NCI-H1930 (cell line): Measurements from ENCODE around the gene BANF2.
"Not testable (repeated sequence)": the region's sequence is repeated elsewhere in the genome, so short reads cannot be mapped to it uniquely, and the experiment has no call there.

Source experiments
- DNase-seq, 2 experiments: peaks; one replicate each; lab custom pipeline; 2025; lab: John Stamatoyannopoulos, UW

The BANF2 gene

DNA sequence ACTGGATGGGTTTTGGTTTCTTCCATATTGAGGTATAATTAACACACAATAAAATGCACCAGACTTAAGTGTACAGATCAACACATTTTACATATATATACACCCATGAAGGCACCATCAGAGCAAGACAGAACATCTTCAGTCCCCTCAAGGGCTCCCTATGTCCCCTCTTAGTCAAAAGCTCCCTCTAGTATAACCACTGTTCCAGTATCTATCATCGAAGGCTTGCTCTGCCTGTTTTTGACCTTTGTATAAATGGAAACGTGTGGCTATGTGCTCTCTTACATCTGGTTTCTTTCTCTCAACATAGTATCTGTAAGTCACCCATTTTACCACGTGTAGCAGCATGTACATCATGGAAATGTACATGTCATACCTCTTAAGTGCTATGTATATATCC, 66.5 kb downstream of the BANF2 start:
- DNase-seq, result no peak

DNA sequence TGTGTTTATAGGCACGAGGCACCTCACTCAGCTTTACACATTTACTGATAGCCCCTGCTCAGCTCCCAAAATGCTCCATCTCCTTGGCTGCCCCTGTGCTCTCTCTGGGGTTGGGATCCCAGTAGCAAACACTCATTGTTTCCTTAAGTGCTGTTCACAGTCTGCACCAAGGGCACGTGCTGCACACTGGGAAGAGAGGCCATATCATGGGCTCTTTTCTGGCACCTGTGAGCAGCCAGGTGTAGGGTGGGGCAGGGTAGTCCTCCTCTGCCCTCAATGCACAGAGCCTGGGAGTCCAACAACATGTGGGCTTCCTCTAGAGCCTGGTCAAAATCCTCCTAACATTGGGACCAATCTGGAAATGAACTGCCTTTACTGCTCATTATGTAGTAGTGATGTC, 67.9 kb downstream of the BANF2 start:
- no peak for DNase-seq

DNA sequence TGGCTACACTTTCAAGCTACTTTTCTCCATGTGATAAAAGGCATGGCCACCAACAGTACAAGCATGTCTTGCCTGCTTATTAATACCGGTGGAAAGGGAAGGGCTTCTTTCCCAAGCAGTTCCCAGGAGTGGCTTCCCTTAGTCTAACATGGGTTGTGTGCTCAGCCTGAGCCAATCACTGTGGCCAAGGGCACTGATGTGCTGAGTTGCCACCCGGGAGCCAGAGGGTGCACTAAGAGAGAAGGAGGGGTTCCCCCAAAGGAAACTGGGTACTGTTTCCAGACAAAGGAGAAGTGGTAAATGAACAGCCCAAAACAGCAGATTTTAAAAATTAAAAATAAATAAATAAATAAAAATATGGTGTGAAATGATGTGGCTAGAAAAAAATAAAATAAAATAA, 68.5 kb downstream of the BANF2 start:
- no peak for DNase-seq

DNA sequence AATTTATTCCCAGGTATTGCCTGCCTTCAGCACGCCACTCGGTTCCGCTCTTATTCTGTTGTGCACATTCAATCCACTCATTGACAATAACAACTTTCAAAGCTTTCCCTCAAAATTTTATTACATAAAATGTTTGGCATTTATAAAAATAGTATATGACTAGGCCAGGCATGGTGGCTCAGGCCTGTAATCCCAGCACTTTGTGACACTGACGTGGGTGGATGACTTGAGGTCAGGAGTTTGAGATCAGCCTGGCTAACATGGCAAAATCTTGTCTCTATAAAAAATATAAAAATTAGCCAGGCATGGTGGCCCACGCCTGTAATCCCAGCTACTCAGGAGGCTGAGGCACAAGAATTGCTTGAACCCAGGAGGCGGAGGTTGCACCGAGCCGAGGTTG, 70.0 kb downstream of the BANF2 start:
- not testable (repeated sequence) for DNase-seq

DNA sequence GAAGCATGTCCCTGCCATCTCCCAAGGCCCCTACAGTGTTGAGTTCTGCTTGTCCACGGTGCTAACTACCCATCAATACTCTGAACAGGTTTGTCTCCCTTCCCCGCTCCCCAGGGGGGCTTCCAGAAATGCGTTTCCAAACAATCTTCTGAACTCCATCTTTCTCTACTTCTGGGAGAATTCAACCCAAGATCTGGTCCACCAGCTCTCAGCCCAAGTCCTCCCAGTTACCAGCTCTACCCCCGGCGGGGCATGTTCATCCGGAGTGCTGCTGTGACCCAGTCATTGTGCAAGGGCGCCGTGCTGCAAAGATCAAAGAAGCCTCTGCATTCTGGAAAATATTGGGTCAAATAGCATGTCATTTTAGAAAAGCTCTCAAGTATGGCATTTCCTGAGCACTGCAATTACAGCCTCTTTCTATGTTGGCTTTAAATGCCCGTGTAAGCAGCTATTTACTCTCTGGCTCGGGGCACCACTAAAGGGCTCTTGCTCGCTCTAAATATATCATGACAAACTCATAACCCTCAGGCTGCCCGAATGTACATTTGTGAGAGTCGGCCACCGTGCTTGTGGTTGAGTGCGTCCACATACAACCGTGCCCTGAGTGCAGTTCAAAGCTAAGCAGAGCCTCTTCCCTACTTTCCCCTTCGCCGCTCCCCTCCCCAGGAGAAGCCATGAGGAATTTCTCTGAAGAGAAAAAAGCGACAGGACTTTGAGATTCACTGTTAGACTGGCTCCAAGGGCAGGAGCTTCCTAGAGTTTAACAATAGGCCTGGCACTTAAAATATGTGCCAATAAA, 71.6 kb downstream of the BANF2 start:
- DNase-seq, result no peak

DNA sequence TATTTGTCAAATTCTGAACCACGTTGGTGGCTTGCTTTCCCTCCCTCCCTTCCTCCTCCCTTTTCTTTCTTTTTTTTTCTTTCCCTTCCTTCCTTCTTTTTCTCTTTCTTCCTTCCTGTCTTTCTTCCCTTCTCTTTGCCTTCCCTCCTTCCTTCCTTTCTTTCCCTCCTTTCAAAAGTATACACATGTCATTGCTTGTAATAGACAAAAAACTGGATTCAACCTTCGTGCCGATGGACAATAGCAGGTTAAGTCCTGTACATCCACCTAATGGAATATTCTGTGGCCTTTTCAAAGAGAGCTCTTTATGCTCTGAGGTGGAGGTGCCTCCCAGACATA, 72.2 kb downstream of the BANF2 start:
- no peak for DNase-seq

DNA sequence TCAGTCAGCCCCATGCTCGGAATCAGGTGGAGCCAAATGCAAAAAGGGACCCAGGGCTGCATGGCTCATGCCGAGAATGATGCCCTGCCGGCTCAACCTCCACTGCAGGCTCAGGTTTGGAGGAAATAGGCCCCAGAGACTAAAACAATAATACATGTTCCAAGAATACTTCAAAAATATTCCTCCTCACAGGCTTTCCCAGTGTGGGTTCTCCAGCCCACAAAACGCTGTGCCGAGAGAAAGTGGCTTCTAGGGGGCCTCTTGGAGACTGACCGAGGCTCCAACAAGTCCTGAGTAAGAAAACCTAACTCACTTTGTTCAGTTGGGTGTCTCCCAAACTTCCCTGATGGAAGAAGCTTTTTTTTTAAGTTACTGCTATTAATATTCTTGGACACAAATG, 73.9 kb downstream of the BANF2 start:
- DNase-seq, result no peak

DNA sequence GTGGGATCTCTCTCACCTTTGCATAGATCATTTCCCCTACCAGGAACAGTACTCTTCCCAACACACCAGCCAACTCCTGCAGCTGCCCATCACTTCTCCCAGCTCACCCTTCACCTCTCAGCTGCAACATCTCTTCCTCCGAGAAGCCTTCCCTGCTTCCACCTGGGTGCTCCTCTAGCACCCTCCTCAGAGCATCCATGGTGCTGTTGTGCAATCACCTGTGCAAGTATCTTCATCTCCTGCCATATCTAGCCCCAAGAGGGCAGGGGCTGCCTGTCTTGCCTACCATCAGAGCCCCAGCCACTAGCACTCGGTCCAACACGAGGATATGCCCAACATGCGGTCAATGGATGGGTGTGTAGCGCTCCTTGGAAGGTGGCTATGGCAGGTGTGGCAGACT, 75.8 kb downstream of the BANF2 start:
- no peak for DNase-seq

DNA sequence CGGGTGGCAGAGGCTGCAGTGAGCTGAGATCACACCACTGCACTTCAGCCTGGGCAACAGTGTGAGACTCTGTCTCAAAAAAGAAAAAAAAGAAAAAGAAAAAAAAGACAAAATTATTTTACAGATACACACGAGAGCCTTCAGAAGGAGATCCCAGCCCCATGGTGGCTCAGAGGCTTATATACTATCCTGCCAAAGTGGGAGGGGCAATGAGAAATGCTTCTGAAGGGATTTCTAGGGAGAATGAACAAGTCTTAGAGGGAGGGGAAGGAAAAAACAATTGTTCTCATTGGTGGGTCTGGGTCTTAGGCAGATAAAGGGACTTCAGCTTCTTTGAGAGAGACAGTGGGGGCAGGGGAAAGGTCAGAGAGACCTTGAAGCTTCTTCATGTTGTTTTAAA, 76.8 kb downstream of the BANF2 start:
- DNase-seq, result no peak

DNA sequence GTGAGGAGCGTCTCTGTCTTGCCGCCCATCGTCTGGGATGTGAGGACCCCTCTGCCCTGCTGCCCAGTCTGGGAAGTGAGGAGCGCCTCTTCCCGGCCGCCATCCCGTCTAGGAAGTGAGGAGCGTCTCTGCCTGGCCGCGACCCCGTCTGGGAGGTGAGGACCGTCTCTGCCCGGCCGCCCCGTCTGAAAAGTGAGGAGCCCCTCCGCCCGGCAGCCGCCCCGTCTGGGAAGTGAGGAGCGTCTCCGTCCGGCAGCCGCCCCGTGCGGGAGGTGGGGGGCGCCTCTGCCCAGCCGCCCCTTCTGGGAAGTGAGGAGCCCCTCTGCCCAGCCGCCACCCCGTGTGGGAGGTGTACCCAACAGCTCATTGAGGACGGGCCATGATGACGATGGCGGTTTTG, 79.2 kb downstream of the BANF2 start:
- not testable (repeated sequence) for DNase-seq

DNA sequence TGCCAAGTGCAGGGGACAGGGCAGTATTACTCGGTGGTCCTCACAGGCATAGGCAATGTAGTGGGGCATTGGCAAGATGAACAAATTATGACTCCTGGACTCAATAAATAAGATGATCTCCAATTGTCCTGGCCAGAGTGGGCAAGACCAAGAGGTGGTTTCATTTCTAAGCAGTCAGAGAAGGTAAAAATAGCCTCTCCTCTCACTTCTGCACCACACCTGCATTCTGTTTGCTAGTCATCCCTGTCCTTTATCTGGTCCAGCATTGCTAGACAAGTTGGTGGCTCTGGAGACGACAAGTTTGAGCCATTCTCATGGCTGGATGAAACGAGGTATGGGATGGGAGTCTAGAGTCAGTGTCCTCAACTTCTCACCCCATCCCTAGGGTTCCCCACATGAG, 83.0 kb downstream of the BANF2 start:
- no peak for DNase-seq

DNA sequence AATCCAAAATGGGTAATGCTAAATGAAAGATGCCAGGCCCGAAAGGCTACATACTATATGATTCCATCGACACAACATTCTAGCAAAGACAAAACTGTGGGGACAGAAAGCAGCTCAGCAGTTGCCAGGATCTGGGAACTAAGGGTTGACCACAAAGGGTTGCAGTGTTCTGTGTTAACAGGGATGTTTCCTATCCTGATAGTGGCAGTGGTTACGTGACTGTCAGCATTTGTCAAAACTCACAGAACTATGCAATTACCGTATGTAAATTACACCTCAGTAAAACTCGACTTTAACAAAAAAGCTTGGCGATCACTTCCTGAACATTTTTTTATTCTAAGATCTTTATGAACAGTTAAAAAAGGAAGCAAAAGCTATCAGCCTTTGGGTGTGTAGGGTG, 83.9 kb downstream of the BANF2 start:
- DNase-seq, result no peak

DNA sequence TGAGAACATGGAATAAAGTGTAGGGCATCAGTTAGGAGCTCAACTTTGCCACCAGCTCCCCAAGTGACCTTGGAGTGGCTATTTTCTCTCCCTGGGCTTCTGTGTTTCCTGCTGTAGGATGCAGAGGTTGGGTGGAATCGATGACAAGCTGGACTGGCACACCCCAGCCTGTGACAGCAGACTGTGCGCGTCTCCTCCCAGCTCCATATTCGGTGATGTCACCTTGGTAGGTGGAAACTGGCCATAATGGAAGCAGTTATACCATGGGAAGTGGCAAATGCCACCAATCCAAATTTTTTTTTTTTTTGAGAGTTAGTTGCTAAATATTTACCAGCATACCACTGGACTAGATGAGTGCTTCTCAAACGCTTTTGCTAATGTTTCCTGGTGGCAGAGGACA, 85.2 kb downstream of the BANF2 start:
- no peak for DNase-seq
